Measurements from ENCODE around the gene TBX2. TPM values are rescaled to one million over a fixed set of nuclear protein-coding genes. Genes with fewer than 3 reads are reported as not detected.

The TBX2 gene
- total and polyA plus RNA-seq, 2 donors (not counting 1 experiment from before 2014, with no cell fraction given), result 40.5 to 148 TPM

DNA sequence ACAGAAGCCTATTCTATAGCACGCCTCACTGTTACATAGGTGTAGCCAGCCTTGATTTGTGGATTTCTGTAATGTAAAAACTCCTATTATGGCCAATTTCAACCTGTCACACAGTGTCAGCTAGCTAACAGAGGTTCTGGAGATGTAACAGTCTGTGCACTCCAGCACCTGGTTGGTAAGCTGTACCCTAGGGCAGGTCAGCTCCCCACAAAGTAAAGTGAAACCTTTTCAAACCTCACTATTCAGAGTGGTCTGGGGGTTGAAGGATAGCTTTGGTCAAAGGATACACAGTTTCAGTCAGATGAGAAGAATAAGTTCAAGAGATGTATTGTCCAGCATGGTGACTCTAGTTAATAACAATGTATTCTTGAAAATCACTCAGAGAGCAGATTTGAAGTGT, 28.5 kb upstream of the TBX2 start:
- no peak overlapping the region for H3K4me3 ChIP-seq (replicated peaks in 1 of 4; ENCODE audit: control extremely low read depth in 1 of 4, insufficient read depth in 1 of 4, low read depth in 3 of 4, low read length in 4 of 4)
- H4K20me1 ChIP-seq (ENCODE audit: control insufficient read depth, extremely low read depth, insufficient read depth, low read length), result no peaks in the 10 kb centered on the region
- no peaks in the 10 kb centered on the region for H3K9me3 ChIP-seq (ENCODE audit: control insufficient read depth, insufficient read depth, low read depth, low read length)
- no peak overlapping the region for H3K4me2 ChIP-seq (ENCODE audit: extremely low read depth, insufficient read depth, low read length)
- no peak overlapping the region for H3K9ac ChIP-seq (ENCODE audit: insufficient read depth, low read length)
- H3K27ac ChIP-seq (ENCODE audit: insufficient read depth, low read length), result no peak overlapping the region
- no peak overlapping the region for H2AFZ ChIP-seq (ENCODE audit: low read length)
- TF ChIP-seq CTCF (conservative IDR thresholded peaks at IDR 0.05 in 1 of 2, IDR thresholded peaks at IDR 0.05 in 1 of 2; ENCODE audit: low read depth in 1 of 2, low read length in 2 of 2), result no peak
- no peak for TF ChIP-seq EZH2 (IDR thresholded peaks at IDR 0.05; ENCODE audit: low read length, missing control alignments)
- H3K79me2 ChIP-seq (ENCODE audit: control insufficient read depth, insufficient read depth, low read length), result no peaks in the 10 kb centered on the region
- no peaks in the 10 kb centered on the region for H3K36me3 ChIP-seq (ENCODE audit: control insufficient read depth, insufficient read depth, low read length)
- H3K27me3 ChIP-seq (ENCODE audit: control insufficient read depth, insufficient read depth, low read length), result no peaks in the 10 kb centered on the region
- no peak for DNase-seq (ENCODE audit: low read depth in 2 of 2)
- no peaks in the 10 kb centered on the region for H3K4me1 ChIP-seq (ENCODE audit: control insufficient read depth, extremely low read depth, insufficient read depth, low read length)

GRCh38 chr17:61371606-61372005, 28.0 kb upstream of the TBX2 start:
- no peaks in the 10 kb centered on the region for H4K20me1 ChIP-seq (ENCODE audit: control insufficient read depth, extremely low read depth, insufficient read depth, low read length)
- H3K36me3 ChIP-seq (ENCODE audit: control insufficient read depth, insufficient read depth, low read length), result no peaks in the 10 kb centered on the region
- TF ChIP-seq CTCF (conservative IDR thresholded peaks at IDR 0.05 in 1 of 2, IDR thresholded peaks at IDR 0.05 in 1 of 2; ENCODE audit: low read depth in 1 of 2, low read length in 2 of 2), result no peak
- no peak for TF ChIP-seq EZH2 (IDR thresholded peaks at IDR 0.05; ENCODE audit: low read length, missing control alignments)
- H3K79me2 ChIP-seq (ENCODE audit: control insufficient read depth, insufficient read depth, low read length), result no peaks in the 10 kb centered on the region
- H3K4me2 ChIP-seq (ENCODE audit: extremely low read depth, insufficient read depth, low read length), result no peak overlapping the region
- no peaks in the 10 kb centered on the region for H3K4me1 ChIP-seq (ENCODE audit: control insufficient read depth, extremely low read depth, insufficient read depth, low read length)
- H3K9me3 ChIP-seq (ENCODE audit: control insufficient read depth, insufficient read depth, low read depth, low read length), result no peaks in the 10 kb centered on the region
- no peaks in the 10 kb centered on the region for H3K27me3 ChIP-seq (ENCODE audit: control insufficient read depth, insufficient read depth, low read length)
- no peak overlapping the region for H3K9ac ChIP-seq (ENCODE audit: insufficient read depth, low read length)
- no peak overlapping the region for H3K4me3 ChIP-seq (replicated peaks in 1 of 4; ENCODE audit: control extremely low read depth in 1 of 4, insufficient read depth in 1 of 4, low read depth in 3 of 4, low read length in 4 of 4)
- no peak overlapping the region for H3K27ac ChIP-seq (ENCODE audit: insufficient read depth, low read length)
- no peak for DNase-seq (ENCODE audit: low read depth in 2 of 2)
- H2AFZ ChIP-seq (ENCODE audit: low read length), result no peak overlapping the region

- H3K27ac ChIP-seq (ENCODE audit: insufficient read depth, low read length), result no peak overlapping the region
- H3K9me3 ChIP-seq (ENCODE audit: control insufficient read depth, insufficient read depth, low read depth, low read length), result no peaks in the 10 kb centered on the region
- no peaks in the 10 kb centered on the region for H4K20me1 ChIP-seq (ENCODE audit: control insufficient read depth, extremely low read depth, insufficient read depth, low read length)
- no peak overlapping the region for H3K4me2 ChIP-seq (ENCODE audit: extremely low read depth, insufficient read depth, low read length)
- H3K9ac ChIP-seq (ENCODE audit: insufficient read depth, low read length), result no peak overlapping the region
- H3K27me3 ChIP-seq (ENCODE audit: control insufficient read depth, insufficient read depth, low read length), result no peaks in the 10 kb centered on the region
- peaks cover 4% of the 10 kb centered on the region for H3K4me1 ChIP-seq (ENCODE audit: control insufficient read depth, extremely low read depth, insufficient read depth, low read length)
- no peaks in the 10 kb centered on the region for H3K36me3 ChIP-seq (ENCODE audit: control insufficient read depth, insufficient read depth, low read length)
- no peak for DNase-seq (ENCODE audit: low read depth in 2 of 2)
- no peak for TF ChIP-seq EZH2 (IDR thresholded peaks at IDR 0.05; ENCODE audit: low read length, missing control alignments)
- TF ChIP-seq CTCF (conservative IDR thresholded peaks at IDR 0.05 in 1 of 2, IDR thresholded peaks at IDR 0.05 in 1 of 2; ENCODE audit: low read depth in 1 of 2, low read length in 2 of 2), result no peak
- H3K4me3 ChIP-seq (replicated peaks in 1 of 4; ENCODE audit: control extremely low read depth in 1 of 4, insufficient read depth in 1 of 4, low read depth in 3 of 4, low read length in 4 of 4), result no peak overlapping the region
- no peak overlapping the region for H2AFZ ChIP-seq (ENCODE audit: low read length)
- no peaks in the 10 kb centered on the region for H3K79me2 ChIP-seq (ENCODE audit: control insufficient read depth, insufficient read depth, low read length)
Observed at GRCh38 chr17:61372436-61372835, 27.2 kb upstream of the TBX2 start.
